SK-N-SH (cell line): Measurements from ENCODE around the gene CACNA2D1. TPM values are rescaled to one million over a fixed set of nuclear protein-coding genes. Genes with fewer than 3 reads are reported as not detected.
A peak's percentile ranks its signal among the peaks of the same experiment; 100 is the strongest.

Experiments
- CTCF ChIA-PET: fragments of 300-600, 350-600 bp; formaldehyde crosslinking; extraction: SDS; loops from one replicate; lab custom pipeline; 2021; lab: Yijun Ruan, JAX
- POLR2A ChIA-PET: fragments of 350-600 bp; sonication (Branson Sonifier 250); formaldehyde crosslinking; extraction: SDS; loops from one replicate; lab custom pipeline; 2020; ENCODE audit warnings: antibody characterized with exemption, inconsistent platforms; lab: Yijun Ruan, JAX
- DNase-seq: peaks from one replicate; pipeline ENCODE4 v3.0.0; 2012
- H2AFZ ChIP-seq: fragments of 200-600 bp; sonication (generic); 2 replicates; pipeline ENCODE4 v1.8.1; 2016; ENCODE audit warnings: antibody characterized with exemption, mild to moderate bottlenecking, low read depth
- H3F3A ChIP-seq: fragments of 200-600 bp; sonication (generic); replicated peaks from 2 replicates; pipeline ENCODE3; 2016; ENCODE audit warnings: antibody characterized with exemption, mild to moderate bottlenecking; ENCODE audit not compliant: insufficient read depth
- H3K27ac ChIP-seq, 2 experiments: fragments of 200-500 bp in 1 of 2; fragments of 200-600 bp in 1 of 2; sonication (Bioruptor generic) in 1 of 2; sonication (generic), shearing (Covaris generic) in 1 of 2; 2 replicates each; pipeline versions ENCODE4 v1.5.1 to v1.6.1; 2014 to 2016; ENCODE audit warnings: low read depth in 2 of 2, inconsistent platforms in 1 of 2, low read length in 1 of 2, mild to moderate bottlenecking in 1 of 2, mixed read lengths in 1 of 2
- H3K27me3 ChIP-seq: fragments of 200-600 bp; sonication (generic), shearing (Covaris generic); 2 replicates; pipeline ENCODE4 v1.6.1; 2016; ENCODE audit warnings: mixed run types; ENCODE audit not compliant: insufficient read depth
- H3K36me3 ChIP-seq, 2 experiments: fragments of 200-500 bp in 1 of 2; fragments of 200-600 bp in 1 of 2; sonication (Bioruptor generic) in 1 of 2; sonication (generic) in 1 of 2; replicated peaks in 1 of 2; 2 replicates each; pipeline versions ENCODE3 to v1.5.1; 2014 to 2016; ENCODE audit warnings: low read length in 1 of 2, mild to moderate bottlenecking in 1 of 2; ENCODE audit not compliant: insufficient read depth in 2 of 2, control insufficient read depth in 1 of 2
- H3K4me1 ChIP-seq, 2 experiments: fragments of 200-500 bp in 1 of 2; fragments of 200-600 bp in 1 of 2; sonication (Bioruptor generic) in 1 of 2; sonication (generic), shearing (Covaris generic) in 1 of 2; 2 replicates each; pipeline versions ENCODE4 v1.5.1 to v1.6.1; 2014 to 2016; ENCODE audit warnings: low read depth in 1 of 2, low read length in 1 of 2, mixed run types in 1 of 2; ENCODE audit not compliant: insufficient read depth in 2 of 2, control insufficient read depth in 1 of 2
- H3K4me2 ChIP-seq: fragments of 200-600 bp; sonication (generic), shearing (Covaris generic); 2 replicates; pipeline ENCODE4 v1.6.1; 2017; ENCODE audit warnings: mixed run types
- H3K4me3 ChIP-seq, 2 experiments: fragments of 200-500 bp in 1 of 2; fragments of 200-600 bp in 1 of 2; sonication (Bioruptor generic) in 1 of 2; sonication (generic), shearing (Covaris generic) in 1 of 2; 2 replicates each; pipeline versions ENCODE4 v1.5.1 to v1.8.1; 2014 to 2016; ENCODE audit warnings: low read depth in 2 of 2, inconsistent platforms in 1 of 2, low read length in 1 of 2, mild to moderate bottlenecking in 1 of 2, mixed read lengths in 1 of 2, moderate library complexity in 1 of 2
- H3K79me2 ChIP-seq: fragments of 200-600 bp; sonication (generic); 2 replicates; pipeline ENCODE4 v1.8.1; 2017; ENCODE audit warnings: mild to moderate bottlenecking; ENCODE audit not compliant: insufficient read depth
- H3K9ac ChIP-seq: fragments of 200-600 bp; sonication (generic); 2 replicates; pipeline ENCODE4 v1.6.1; 2017; ENCODE audit warnings: mixed run types
- H3K9me2 ChIP-seq: fragments of 200-600 bp; sonication (generic); 2 replicates; pipeline ENCODE4 v1.6.1; 2017; ENCODE audit warnings: mixed run types
- H3K9me3 ChIP-seq: fragments of 200-600 bp; sonication (generic); 2 replicates; pipeline ENCODE4 v1.6.1; 2017; ENCODE audit warnings: mixed run types, mild to moderate bottlenecking, moderate library complexity
- H4K20me1 ChIP-seq: fragments of 200-600 bp; sonication (generic); 2 replicates; pipeline ENCODE4 v1.6.1; 2017; ENCODE audit warnings: mild to moderate bottlenecking, mixed run types; ENCODE audit not compliant: insufficient read depth
- CHD2 ChIP-seq: fragments of 150-350 bp; IDR thresholded peaks from 2 replicates; pipeline ENCODE4 v1.6.1; 2018; ENCODE audit warnings: low read length; ENCODE audit not compliant: partially characterized antibody
- CTCF ChIP-seq: fragments of 200-600 bp; sonication (generic); IDR thresholded peaks from 2 replicates; pipeline ENCODE4 v1.6.1; 2017; ENCODE audit warnings: antibody characterized with exemption, mild to moderate bottlenecking, moderate library complexity
- EZH2phosphoT487 ChIP-seq: fragments of 200-600 bp; sonication (generic); IDR thresholded peaks from 2 replicates; pipeline ENCODE4 v1.6.1; 2017; ENCODE audit warnings: low read depth, mixed run types, mild to moderate bottlenecking, antibody characterized with exemption, moderate library complexity, borderline replicate concordance
- GABPA ChIP-seq: IDR thresholded peaks from 2 replicates; pipeline ENCODE4 v1.4.0; 2012; ENCODE audit warnings: low read depth, mild to moderate bottlenecking
- IRF3 ChIP-seq: fragments of 150-350 bp; IDR thresholded peaks from 2 replicates; pipeline ENCODE4 v1.6.1; 2016; ENCODE audit warnings: mild to moderate bottlenecking, low read depth, low read length
- MXI1 ChIP-seq: IDR thresholded peaks from 2 replicates; pipeline ENCODE4 v1.6.1; 2012; ENCODE audit warnings: mild to moderate bottlenecking, low read depth, low read length, improper control_type of control experiment
- NRF1 ChIP-seq: IDR thresholded peaks from 2 replicates; pipeline ENCODE4 v1.6.1; 2012; ENCODE audit warnings: low read depth, mild to moderate bottlenecking, low read length
- PBX3 ChIP-seq: IDR thresholded peaks from 2 replicates; pipeline ENCODE4; 2012
- POLR2AphosphoS5 ChIP-seq: IDR thresholded peaks from 2 replicates; pipeline ENCODE4 v1.6.1; 2012; ENCODE audit warnings: low read depth, low read length
- REST ChIP-seq: IDR thresholded peaks from 2 replicates; pipeline ENCODE4 v1.6.1; 2012; ENCODE audit warnings: mild to moderate bottlenecking, low read depth, low read length, moderate library complexity
- RFX5 ChIP-seq: IDR thresholded peaks from 2 replicates; pipeline ENCODE4 v1.6.1; 2012; ENCODE audit warnings: mild to moderate bottlenecking, improper control_type of control experiment, low read length
- SIN3A ChIP-seq: IDR thresholded peaks from 2 replicates; pipeline ENCODE4 v1.6.1; 2012; ENCODE audit warnings: low read depth, mild to moderate bottlenecking, low read length, moderate library complexity, borderline replicate concordance
- TCF12 ChIP-seq: IDR thresholded peaks from 2 replicates; pipeline ENCODE4 v1.4.0; 2012
- TEAD4 ChIP-seq: IDR thresholded peaks from 2 replicates; pipeline ENCODE4 v1.4.0; 2012; ENCODE audit warnings: mild to moderate bottlenecking, borderline replicate concordance; ENCODE audit not compliant: insufficient read depth
- YY1 ChIP-seq: IDR thresholded peaks from 2 replicates; pipeline ENCODE4 v1.4.0; 2012; ENCODE audit warnings: low read depth, mild to moderate bottlenecking
- ZBTB33 ChIP-seq: IDR thresholded peaks from 2 replicates; pipeline ENCODE4 v1.4.0; 2012; ENCODE audit warnings: low read depth, borderline replicate concordance
- WGBS: methylation state at CpG from one replicate; pipeline ENCODE4 v1.1.6; 2017; ENCODE audit warnings: low lambda C conversion rate; 5-methylcytosine and 5-hydroxymethylcytosine counted together
- polyA plus RNA-seq, 3 experiments: library from polyadenylated mRNA; depleted of rRNA; stranded (reverse); fragments of >200 nt; gene quantifications; 2 replicates each; pipeline ENCODE4 v1.2.3, GENCODE V29; 2012

The CACNA2D1 gene
- polyA plus RNA-seq, 1 of the 3 experiments (the other 2 are of a cell fraction): 3.4 TPM

- Histone ChIP-seq H2AFZ (no peak overlapping the region), H3K27ac (peak overlapping the region in 1 of 2 experiments; percentile 39; a peak in 1 of 4 replicates), H3K4me2 (no peak overlapping the region), H3F3A (no peaks in the 10 kb centered on the region)
- TF ChIP-seq CHD2: no peak
- no peak for TF ChIP-seq PBX3
- no peak for TF ChIP-seq EZH2phosphoT487
- TF ChIP-seq CTCF: no peak
- TF ChIP-seq RFX5: no peak
- TF ChIP-seq GABPA: no peak
- TF ChIP-seq, all 33 proteins: peak for 0
- DNase-seq: no peak
- ChIA-PET POLR2A (interaction anchor here (1.0 kb wide), 1 partner anchor 10 kb away, joined by 3 read pairs; no protein-coding TSS in a partner anchor), CTCF (interaction anchor here (0.7 to 1.4 kb wide), 5 partner anchors 8 to 229 kb away, joined by 3 to 6 read pairs (median 3); no protein-coding TSS in a partner anchor)
- Histone ChIP-seq H3K79me2 (peaks cover 4% of the 10 kb centered on the region; the same call in 1 of the 2 replicates), H3K4me3 (no peak overlapping the region), H3K9me2 (no peaks in the 10 kb centered on the region), H3K9ac (no peak overlapping the region), H3K4me1 (peaks cover 5 to 26% of the 10 kb centered on the region in 2 experiments; a peak in 3 of 4 replicates), H3K27me3 (no peaks in the 10 kb centered on the region), H3K36me3 (no peaks in the 10 kb centered on the region), H3K9me3 (no peaks in the 10 kb centered on the region), H4K20me1 (no peaks in the 10 kb centered on the region)
- 62% methylated on average over 3 of the region's 3 CpGs for WGBS
These were observed 67.9 kb downstream of the CACNA2D1 start for GRCh38 chr7:82375713-82376112.

GRCh38 chr7:82375129-82375528 is 68.4 kb downstream of the CACNA2D1 start:
- no peak overlapping the region for H2AFZ ChIP-seq
- H3K79me2 ChIP-seq: peaks cover 4% of the 10 kb centered on the region; the same call in 1 of the 2 replicates
- peak overlapping the region in 1 of 2 experiments; percentile 40; a peak in 1 of 4 replicates for H3K27ac ChIP-seq
- H3F3A ChIP-seq: no peaks in the 10 kb centered on the region
- no peaks in the 10 kb centered on the region for H3K36me3 ChIP-seq
- H3K4me1 ChIP-seq: peaks cover 5 to 26% of the 10 kb centered on the region in 2 experiments; a peak in 3 of 4 replicates
- no peaks in the 10 kb centered on the region for H4K20me1 ChIP-seq
- no peaks in the 10 kb centered on the region for H3K9me2 ChIP-seq
- H3K27me3 ChIP-seq: no peaks in the 10 kb centered on the region
- no peak for DNase-seq
- 90% methylated on average over 1 of the region's 1 CpG for WGBS
- H3K9ac ChIP-seq: no peak overlapping the region
- ChIA-PET POLR2A (no interaction called here), CTCF (interaction anchor here (0.7 to 1.3 kb wide), 2 partner anchors 12 to 95 kb away, joined by 3 read pairs; no protein-coding TSS in a partner anchor)
- H3K4me2 ChIP-seq: no peak overlapping the region
- no peaks in the 10 kb centered on the region for H3K9me3 ChIP-seq
- no peak overlapping the region for H3K4me3 ChIP-seq
- TF ChIP-seq TCF12: no peak
- no peak for TF ChIP-seq MXI1
- TF ChIP-seq IRF3: no peak
- no peak for TF ChIP-seq NRF1
- TF ChIP-seq EZH2phosphoT487: no peak
- no peak for TF ChIP-seq YY1
- TF ChIP-seq POLR2AphosphoS5: no peak
- no peak for TF ChIP-seq ZBTB33
- TF ChIP-seq TEAD4: no peak
- TF ChIP-seq SIN3A: no peak
- no peak for TF ChIP-seq REST
